ENCODE results near the gene CGAS.
"Not testable (repeated sequence)": the region's sequence is repeated elsewhere in the genome, so short reads cannot be mapped to it uniquely, and the experiment has no call there.

The CGAS gene

DNA sequence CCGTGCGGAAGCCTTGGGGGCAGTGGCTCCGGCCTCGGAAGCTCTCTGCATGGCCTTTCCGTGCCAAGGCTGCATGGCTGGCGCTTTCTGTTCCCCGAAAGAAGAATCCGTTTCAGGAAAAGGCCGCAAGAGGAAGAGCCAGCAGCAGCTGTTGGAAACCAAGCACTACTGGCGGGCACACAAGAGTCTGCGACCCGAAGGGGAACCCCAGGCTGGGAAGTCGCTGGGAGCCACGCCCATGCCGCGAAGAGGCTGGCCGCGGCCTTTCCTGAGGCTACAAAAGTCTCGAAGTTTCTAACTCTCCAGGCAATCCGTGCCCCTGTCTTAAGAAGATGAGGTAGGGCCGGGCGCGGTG, at the start of gene CGAS:
TSS of gene CGAS (minus strand) at position 191 of the 355 bp plus-strand sequence. CDS start at position 75, 116 bp downstream.
- DNase-seq: peak; percentile 87 to 91

DNA sequence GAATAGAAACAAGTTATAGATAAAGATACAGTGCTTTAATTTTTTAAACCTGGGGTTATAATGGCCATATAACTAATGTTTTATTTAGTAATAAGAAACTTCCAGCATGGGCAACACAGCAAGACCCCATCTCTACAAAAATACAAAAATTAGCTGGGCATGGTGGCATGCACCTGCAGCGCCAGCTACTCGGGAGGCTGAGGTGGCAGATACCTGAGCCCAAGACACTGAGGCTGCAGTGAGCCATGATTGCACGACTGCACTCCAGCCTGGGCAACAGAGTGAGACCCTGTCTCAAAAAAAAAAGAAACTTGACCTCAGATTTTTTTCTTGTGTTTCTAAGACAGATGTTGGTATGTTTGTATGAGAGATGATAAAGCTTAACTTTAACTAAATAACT, 45.8 kb upstream of the CGAS start:
- no peak for DNase-seq

DNA sequence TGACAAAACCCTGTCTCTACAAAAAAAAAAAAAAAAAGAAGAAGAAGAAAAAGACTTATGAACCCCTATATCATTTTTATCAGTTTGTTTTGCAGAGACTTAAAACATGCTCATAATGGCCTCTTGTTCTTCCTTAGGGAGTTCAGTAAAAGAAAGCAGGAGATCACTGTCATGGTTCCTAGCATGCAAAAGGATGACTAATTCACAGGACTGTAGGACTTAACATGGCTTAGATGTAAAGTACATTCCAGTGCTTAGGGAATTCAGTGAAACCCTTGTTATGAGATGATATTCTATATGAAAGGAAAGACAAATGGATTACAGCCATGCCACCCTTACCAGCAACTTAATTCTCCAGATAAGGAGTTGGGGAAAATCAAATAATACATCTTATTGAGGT, 39.3 kb upstream of the CGAS start:
- no peak for DNase-seq

DNA sequence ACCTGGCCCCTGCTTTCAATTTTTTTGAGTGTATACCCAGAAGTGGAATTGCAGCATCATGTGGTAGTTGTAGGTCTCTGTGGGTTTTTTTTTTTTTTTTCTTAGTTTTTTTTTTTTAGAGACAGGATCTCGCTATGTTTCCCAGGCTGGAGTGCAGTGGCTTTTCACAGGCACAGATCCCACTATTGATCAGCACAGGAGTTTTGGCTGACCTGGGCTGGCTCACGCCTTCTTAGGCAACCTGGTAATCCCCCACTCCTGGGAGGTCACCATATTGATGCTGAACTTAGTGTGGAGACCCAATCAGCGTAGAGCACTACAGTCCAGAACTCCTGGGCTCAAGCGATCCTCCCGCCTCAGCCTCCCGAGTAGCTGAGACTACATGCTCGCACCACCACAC, 35.4 kb upstream of the CGAS start:
- no peak for DNase-seq

DNA sequence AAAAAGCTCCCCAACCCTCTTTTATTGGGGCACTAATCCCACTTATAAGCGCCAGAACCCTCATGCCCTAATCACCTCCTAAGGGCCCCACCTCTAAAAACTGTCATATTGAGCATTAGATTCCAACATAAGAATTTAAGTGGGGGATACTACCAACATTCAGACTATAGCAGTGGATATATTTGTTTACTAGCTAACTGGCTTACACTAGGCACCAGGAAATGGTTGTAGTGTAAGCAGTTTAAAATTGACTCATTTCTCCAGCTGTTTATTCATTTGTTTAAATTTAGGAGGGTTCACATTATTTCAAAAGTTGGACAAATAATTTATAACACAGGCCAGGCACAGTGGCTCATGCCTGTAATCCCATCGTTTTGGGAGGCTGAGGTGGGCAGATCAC, 32.3 kb upstream of the CGAS start:
- DNase-seq: no peak

DNA sequence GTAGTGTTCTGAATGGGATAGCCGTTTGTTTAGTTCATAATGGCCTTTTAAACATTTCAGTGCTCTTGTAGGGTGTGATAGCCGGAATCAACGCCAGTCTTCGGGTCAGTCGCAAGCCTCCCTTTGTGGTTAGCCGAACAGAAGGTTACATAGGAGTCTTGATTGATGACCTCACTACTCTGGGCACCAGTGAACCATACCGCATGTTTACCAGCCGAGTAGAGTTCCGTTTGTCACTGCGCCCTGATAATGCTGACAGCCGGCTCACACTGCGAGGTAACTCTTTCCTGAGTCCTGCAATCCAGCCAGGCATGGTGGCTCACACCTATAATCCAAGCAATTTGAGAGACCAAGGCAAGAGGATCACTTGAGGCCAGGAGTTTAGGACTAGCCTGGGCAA, 29.9 kb upstream of the CGAS start:
- DNase-seq: no peak

DNA sequence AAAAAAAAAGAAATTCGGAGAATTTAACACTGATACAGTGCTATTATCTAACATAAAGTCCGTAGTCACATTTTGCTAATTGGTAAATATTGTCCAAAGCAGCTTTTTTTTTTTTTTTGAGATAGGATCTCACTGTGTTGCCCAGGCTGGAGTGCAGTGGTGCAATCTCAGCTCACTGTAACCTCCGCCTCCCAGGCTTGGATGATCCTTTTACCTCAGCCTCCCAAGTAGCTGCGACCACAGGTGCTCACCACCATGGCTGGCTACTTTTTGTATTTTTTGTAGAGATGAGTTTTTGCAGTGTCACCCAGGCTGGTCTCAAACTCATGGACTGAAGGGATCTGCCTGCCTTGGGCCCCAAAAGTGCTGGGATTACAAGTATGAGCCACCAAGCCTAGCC, 25.3 kb upstream of the CGAS start:
- no peak for DNase-seq

DNA sequence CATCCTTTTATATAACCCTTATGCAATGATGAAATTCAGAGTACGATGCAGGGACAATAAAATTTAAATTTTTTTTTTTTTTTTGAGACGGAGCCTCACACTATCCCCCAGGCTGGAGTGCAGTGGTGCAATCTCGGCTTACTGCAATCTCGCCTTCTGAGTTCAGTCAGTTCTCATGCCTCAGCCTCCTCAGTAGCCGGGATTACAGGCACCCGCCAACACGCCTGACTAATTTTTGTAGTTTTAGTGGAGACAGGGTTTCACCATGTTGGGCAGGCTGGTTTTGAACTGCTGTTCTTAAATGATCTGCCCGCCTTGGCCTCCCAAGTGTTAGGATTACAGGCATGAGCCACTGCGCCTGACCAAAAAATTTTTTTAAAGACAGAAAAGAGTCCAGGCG, 24.6 kb upstream of the CGAS start:
- DNase-seq: no peak

DNA sequence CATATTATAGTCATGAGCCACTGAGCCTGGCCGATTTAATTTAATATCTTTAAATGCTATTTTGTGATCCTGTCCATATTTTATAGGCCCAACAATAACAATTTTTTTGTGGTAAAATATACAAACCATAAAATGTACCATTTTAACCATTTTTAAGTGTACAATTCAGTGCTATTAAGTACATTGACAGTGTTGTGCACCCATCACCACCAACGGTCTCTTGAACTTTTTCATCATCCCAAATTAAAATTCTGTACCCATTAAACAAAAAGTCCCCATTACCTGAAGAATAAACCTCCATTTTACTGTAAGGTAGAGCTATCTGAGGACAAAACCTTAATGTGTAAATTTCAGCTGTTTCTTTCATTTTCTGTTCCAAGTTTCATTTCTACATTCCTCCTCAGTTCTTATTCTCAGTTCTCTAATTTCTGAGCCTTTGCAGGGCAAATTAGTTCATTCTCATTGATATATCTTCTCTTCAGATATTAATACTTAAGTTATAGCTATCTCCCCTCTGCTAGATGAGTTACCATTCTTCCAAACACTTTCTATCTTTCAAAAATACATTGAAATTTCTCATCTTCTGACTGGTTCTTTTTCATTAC, 19.7 kb upstream of the CGAS start:
- no peak for DNase-seq

DNA sequence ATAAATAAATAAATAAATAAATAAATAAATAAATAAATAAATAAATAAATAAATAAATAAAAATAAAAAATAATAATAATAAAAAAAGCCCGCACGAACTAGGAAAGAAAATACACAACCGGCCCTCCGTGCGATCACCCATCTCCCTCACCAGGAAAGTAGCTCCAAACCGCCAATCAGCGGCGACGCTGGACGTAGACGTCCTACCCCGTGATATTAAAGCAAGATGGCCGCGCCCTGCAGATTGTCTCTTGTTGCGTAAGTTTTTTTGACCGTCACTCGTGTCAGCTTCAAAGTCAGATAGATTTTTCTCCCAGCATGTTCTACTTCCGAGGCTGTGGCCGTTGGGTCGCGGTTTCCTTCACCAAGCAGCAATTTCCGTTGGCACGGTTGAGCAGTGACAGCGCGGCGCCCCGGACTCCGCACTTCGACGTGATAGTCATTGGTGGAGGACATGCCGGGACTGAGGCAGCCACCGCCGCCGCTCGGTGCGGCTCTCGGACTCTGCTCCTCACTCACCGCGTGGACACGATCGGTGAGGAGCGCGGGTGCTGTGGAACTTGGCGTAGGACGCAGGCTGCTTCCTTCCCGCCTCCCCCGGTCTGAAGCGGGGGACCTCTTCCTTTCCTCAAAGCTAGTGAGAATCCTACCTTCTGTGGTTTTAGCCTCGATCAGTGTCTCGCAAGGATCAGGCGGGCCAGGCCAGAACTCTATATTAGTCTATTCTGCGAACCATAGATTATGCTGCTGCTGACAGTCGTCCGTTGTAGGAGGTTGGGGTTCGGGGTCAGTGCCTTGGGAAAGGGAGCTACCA, 9.6 kb upstream of the CGAS start, which contains the start of gene MTO1:
TSS of gene MTO1 (plus strand) at position 201 of the 814 bp plus-strand sequence. CDS start at position 319, 118 bp downstream.
- peak; percentile 98 to 99 for DNase-seq

DNA sequence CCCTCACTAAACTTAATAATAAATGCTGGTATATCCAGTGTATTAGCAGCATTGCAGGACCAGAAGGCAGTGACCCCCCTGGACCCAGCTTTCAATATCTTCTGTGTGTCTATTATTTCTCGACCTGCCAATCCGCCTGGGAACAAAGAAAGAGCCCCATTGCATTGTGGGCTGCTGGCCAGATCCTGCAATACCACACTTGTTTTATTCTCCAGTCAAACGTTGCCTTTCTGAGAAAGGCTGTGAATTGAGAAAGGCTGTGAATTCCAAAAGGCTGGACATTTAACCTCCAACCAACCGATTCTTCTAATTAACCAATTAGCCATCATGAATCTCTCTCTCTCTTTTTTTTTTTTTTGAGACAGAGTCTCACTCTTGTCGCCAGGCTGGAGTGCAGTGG, 8.0 kb upstream of the CGAS start:
- peak; percentile 38 to 51 for DNase-seq

DNA sequence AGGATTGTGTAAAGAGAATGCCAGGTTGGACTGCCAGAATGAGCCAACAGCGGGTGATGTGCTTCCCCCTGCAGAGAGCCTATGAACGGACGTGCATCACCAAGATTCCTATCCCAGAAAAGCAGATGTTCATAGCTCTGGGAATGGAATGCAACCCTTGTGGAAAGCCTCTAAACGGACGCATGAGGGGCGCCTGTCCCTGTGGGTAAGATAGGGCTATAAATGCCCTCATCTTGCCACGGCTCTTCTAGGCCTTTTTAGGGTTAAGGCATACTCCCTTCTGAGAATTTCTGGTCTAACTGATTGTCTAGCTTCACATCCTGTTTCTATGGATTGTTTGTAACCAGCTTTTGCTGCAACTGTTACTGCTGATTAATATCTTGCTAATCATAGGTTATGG, 7.4 kb upstream of the CGAS start:
- not testable (repeated sequence) for DNase-seq

DNA sequence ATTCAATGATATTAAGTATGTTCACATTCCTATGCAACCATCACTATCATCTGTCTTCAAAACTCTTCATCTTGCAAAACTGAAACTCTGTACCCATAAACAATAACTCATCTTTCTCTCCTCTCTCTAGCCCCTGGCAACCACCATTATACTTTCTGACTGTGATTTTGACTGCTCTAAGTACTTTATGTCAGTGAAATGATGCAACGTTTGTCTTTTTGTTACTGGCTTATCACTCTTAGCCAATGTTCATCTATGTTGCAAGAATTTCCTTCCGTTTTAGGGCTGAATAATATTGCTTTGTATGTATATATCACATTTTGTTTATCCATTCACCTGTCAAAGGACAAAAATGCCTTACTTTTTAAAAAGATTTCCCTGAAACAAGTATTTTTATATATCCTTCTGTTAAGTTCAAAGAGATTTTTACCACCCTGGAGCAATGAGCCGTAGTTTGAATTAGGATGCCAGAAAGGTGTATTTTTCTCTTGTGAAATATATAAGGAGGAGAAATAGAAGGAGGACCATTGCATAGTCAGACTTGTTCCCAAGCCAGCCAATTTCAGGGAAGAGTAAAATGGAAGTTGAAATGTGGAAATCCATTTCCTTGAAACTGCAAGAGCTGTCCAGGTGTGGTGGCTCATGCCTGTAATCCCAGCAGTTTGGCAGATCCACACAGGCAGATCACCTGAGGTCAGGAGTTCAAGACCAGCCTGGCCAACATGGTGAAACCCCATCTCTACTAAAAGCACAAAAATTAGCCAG, 4.0 kb upstream of the CGAS start:
- DNase-seq: peak; percentile 97 to 98

DNA sequence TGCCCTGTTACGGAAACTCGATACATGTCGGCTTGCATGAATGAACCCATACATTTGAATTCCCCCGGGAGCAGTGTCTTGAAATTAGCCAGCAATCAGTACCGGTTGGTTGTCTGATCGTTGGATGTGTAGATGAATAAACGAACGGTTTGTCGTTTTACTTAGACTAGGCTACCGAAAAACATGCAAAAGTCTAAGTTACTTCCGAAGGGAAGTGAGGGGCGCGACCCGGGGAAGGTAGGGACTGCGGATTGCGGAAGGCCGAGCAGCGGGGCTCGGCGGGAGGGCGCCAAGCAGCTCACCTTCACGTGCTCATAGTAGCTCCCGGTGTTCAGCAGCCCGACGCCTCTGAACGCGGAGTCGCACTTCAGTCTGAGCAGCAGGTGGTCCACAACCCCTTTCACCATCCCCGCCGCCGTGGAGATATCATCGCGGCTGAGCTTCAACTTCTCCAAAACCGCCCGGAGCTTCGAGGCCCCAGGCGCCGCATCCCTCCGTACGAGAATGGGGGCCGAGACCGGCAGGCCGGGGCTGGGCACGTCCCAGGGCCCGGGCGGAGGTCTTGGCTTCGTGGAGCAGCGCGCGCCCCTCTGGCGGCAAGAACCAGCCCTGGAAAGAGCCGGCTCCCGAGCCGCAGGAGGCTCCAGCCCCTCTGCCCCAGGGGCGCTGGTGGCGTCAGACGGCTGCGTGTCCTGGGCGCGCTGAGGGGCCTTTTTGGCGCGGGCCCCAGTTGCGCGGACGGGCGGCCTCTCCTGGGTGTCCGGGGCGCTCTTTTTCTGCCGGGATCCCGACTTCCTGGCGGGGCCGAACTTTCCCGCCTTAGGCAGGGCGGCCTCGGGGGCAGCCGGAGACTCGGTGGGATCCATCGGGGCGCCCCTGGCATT, 632 bp downstream of the CGAS start:
- peak; percentile 31 to 51 for DNase-seq

DNA sequence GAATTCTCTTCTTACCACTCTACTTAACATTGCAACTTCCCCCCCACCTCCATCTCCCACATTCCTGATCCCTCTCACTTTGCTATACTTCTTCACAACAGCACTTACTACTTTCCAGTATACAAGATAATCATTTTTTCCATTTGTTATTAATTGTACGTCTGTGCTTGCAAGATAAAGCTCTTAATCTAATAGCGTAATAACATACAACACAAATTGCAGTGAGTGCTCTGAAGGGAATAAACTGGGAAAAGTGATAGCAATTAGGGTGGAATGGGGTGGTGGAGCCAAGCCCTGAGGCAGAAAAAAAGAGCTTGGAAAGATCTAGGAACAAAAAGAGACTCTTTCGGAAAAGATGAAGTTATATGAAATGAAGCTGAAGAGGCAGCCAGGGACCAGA, 8.5 kb downstream of the CGAS start:
- DNase-seq: no peak

DNA sequence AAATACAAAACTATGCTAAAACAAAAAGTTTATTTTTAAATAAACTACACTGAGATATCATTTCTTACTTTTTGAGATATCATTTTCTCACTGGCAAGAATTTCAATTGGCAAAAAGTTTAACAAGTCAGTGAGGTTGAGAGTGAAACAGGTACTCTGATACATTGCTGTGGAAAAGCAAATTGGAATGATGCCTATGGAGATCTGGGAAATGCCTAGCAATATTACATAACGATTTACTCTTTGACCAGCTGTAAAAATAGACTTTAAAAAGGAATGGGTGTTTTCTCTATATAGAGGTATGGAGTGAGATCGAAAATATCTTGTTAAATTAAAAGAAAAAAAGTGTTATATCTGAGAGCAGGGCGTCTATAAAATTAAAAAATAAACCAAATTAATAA, 16.9 kb downstream of the CGAS start:
- DNase-seq: no peak

DNA sequence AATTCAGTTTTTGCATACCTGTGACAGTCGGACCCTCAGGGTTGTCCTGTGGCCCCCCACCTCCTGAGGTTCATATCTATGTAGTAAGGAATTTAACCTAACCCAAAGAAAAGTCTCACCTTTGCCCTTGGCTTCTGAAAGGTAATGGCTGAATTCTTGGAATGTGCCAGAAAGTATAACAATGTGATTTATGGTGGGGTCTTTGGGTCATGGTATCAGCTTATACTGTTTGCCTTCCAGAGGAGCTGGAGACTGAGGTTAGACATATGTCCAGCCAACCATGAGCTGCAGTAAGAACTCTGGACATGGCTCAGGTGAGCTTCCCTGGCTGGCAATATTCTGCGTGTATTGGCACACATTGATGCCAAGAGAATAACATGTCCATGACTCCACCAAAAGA, 30.6 kb downstream of the CGAS start:
- DNase-seq: no peak

DNA sequence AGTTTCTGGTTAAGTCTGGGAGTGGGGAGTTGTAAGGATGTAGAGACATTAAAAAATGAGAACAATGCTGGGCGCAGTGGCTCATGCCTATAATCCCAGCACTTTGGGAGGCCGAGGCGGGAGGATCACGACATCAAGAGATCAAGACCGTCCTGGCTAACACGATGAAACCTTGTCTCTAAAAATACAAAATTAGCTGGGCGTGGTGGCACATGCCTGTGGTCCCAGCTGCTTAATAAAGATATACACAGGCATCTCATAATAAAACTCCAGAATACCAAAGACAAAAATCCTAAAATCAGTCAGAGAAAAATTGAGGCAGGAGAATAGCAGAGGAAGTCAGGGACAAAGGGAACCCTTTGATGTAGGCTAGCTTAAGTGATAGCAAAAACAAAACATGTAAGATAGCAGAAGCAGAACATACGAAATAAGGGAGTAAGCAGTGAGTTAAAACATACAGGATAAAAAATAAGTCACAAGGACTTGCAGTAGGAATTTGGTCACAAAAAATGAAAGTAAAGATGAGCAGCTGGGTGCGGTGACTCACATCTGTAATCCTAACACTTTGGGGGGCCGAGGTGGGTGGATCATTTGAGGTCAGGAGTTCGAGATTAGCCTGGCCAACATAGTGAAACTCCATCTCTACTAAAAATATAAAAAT, 33.9 kb downstream of the CGAS start:
- no peak for DNase-seq

DNA sequence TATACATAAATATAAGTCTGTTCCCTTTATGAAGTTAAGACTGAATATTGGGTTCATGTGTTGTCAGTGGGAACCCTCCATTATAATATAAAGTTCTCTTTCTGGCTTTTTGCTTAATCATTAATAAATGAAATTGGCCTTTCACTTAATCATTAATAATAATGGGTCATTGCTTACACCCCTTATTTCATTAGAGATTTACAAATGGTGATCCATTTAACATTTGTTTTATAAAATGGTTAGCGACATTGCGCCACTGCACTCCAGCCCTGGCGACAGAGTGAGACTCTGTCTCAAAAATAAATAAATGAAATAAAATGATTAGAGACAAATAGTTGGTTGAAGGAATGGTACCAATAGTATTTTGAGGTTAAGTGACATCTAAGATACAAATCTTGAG, 39.0 kb downstream of the CGAS start:
- no peak for DNase-seq

DNA sequence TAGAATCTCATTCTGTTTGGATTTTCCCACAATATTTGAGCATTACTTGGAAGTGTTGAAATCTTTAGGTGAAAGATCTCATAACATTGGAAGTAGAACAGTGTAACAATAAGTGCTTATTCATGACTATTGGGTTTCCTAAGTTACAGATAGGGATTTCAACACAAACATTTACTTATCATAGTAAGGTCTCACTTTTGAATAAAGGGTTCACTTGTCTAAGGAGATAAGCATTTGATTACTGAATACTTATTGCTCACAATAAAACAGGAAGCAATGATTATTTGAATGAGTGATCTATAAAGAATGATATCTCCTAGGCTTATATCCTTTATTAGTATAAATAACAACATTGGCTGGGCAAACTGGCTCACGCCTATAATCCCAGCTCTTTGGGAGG, 42.7 kb downstream of the CGAS start:
- no peak for DNase-seq

DNA sequence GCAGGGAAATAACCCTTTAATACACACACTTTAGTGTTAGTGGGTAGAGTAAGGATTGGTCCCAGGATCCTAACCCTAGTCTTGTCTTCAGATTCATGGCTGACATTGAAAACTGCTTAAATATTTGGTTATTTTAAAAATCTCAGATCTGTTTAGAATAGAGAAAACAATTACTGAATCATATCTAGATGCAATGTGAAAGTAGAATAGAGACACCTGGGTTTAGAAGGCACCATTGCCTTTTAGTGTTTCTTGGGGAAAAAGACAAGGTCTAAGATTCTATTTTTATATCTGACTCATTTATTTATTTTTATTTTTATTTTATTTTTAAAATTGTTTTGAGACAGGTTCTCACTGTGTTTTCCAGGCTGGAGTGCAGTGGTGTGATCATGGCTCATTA, 51.4 kb downstream of the CGAS start:
- no peak for DNase-seq

DNA sequence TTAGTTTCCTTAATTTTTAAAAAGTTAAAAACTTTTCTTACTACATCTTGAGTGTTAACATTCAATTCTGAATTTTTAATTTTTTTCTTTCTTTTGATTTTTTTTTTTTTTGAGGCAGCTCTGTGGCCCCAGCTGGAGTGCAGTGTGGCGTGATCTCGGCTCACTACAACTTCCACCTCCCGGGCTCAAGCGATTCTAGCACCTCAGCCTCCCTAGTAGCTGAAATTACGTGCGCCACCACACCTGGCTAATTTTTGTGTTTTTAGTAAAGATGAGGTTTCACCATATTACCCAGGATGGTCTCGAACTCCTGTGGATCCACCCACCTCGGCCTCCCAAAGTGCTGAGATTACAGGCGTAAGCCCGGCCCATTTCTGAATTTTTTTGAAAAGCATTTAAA, 56.2 kb downstream of the CGAS start:
- no peak for DNase-seq

Data from AML-193 (cell line).